Endodermal cell (in vitro differentiated cells): ENCODE measurements around the gene KIDINS220. TPM values are rescaled to one million over a fixed set of nuclear protein-coding genes. Genes with fewer than 3 reads are reported as not detected.

Experiments used
- DNase-seq: peaks from one replicate; pipeline ENCODE4 v3.0.0-alpha.2; 2017
- H3K27ac ChIP-seq: 2 replicates; pipeline ENCODE4 v1.5.1; 2013; ENCODE audit warnings: mild to moderate bottlenecking, low read depth, low read length, moderate library complexity
- H3K27me3 ChIP-seq: 2 replicates; pipeline ENCODE4 v1.6.1; 2013; ENCODE audit warnings: mild to moderate bottlenecking, low read length, moderate library complexity; ENCODE audit not compliant: insufficient read depth, control insufficient read depth, poor library complexity, severe bottlenecking
- H3K36me3 ChIP-seq: 2 replicates; pipeline ENCODE4 v1.7.0; 2013; ENCODE audit warnings: mild to moderate bottlenecking, low read length, moderate library complexity; ENCODE audit not compliant: control insufficient read depth, insufficient read depth
- H3K4me1 ChIP-seq: one replicate; pipeline ENCODE4 v1.7.0; 2013; ENCODE audit warnings: low read length; ENCODE audit not compliant: control insufficient read depth, insufficient read depth
- H3K4me3 ChIP-seq: 2 replicates; pipeline ENCODE4 v1.5.1; 2013; ENCODE audit warnings: mild to moderate bottlenecking, low read length, moderate library complexity
- H3K9ac ChIP-seq: 2 replicates; pipeline ENCODE4 v1.6.1; 2013; ENCODE audit warnings: mild to moderate bottlenecking, low read length, moderate library complexity; ENCODE audit not compliant: poor library complexity, severe bottlenecking; ENCODE audit errors: extremely low read depth
- H3K9me3 ChIP-seq: 2 replicates; pipeline ENCODE4 v1.6.1; 2013; ENCODE audit warnings: mild to moderate bottlenecking, low read length, moderate library complexity; ENCODE audit not compliant: control insufficient read depth
- H3K27ac Mint-ChIP-seq: 2 replicates; pipeline ENCODE4 v1.8.0; 2020; ENCODE audit warnings: mixed read lengths
- H3K27me3 Mint-ChIP-seq: 2 replicates; pipeline ENCODE4 v1.8.0; 2021; ENCODE audit warnings: mild to moderate bottlenecking, mixed read lengths; ENCODE audit not compliant: insufficient read depth
- H3K36me3 Mint-ChIP-seq: 2 replicates; pipeline ENCODE4 v1.8.0; 2020; ENCODE audit warnings: low read depth, mixed read lengths
- H3K4me1 Mint-ChIP-seq: 2 replicates; pipeline ENCODE4 v1.8.0; 2020; ENCODE audit warnings: mixed read lengths
- H3K4me3 Mint-ChIP-seq: 2 replicates; pipeline ENCODE4 v1.8.0; 2020; ENCODE audit warnings: mild to moderate bottlenecking, moderate library complexity, mixed read lengths
- H3K9me3 Mint-ChIP-seq: 2 replicates; pipeline ENCODE4 v1.8.0; 2020; ENCODE audit warnings: mild to moderate bottlenecking, mixed read lengths
- CTCF ChIP-seq: fragments of 200-600 bp; sonication (generic); conservative IDR thresholded peaks from 2 replicates; pipeline ENCODE4 v1.5.0; 2021; ENCODE audit warnings: antibody characterized with exemption, mild to moderate bottlenecking
- WGBS, 2 experiments: methylation state at CpG; one replicate each; pipeline versions ENCODE4 v1.1.5 to v1.1.7; 2013; ENCODE audit warnings: missing lambda C conversion rate in 2 of 2, mixed read lengths in 1 of 2; ENCODE audit not compliant: insufficient coverage in 1 of 2, insufficient read length in 1 of 2; 5-methylcytosine and 5-hydroxymethylcytosine counted together
- total RNA-seq, 2 donors: library from RNA; stranded (reverse); fragmentation: NEBNext Ultra II Directional in 1 of 2; extraction: Animal tissue kit (Norgen Biotek cat#: 25700) in 1 of 2; gene quantifications; 2 replicates in 1 of 2; 3 replicates in 1 of 2; pipeline ENCODE4 v1.2.1, GENCODE V29; 2021

Gene KIDINS220
- total RNA-seq, 2 donors from 2014 or later, result 33.8 to 35.2 TPM

DNA sequence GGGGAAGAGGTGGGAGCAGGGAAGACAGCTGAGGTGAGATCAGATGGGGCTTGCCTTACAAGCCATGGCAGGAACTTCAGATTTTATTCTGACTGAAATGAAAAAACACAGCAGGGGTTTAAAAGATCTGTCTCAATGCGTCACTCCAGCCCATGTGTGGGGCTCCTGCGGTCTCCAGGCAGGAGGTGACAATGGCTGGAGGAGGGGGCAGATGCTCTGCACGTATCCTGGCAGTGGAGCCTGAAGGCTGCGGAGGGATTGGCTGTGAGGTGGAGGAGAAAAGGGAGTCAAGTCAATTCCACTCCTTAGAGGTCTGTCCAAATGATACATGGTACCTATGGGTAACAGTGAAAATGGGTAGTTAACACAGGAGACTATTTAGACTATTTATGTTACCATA, 40.5 kb upstream of the KIDINS220 start:
- Mint-ChIP-seq H3K27ac (no peak overlapping the region), H3K27me3 (no peaks in the 10 kb centered on the region), H3K9me3 (no peaks in the 10 kb centered on the region), H3K4me3 (no peak overlapping the region), H3K36me3 (peaks cover 27% of the 10 kb centered on the region), H3K4me1 (peaks cover 5% of the 10 kb centered on the region)
- Histone ChIP-seq H3K4me3 (no peak overlapping the region), H3K27ac (peak overlapping the region; percentile 49), H3K36me3 (peaks cover 27% of the 10 kb centered on the region), H3K9me3 (no peaks in the 10 kb centered on the region), H3K27me3 (no peaks in the 10 kb centered on the region), H3K4me1 (no peaks in the 10 kb centered on the region), H3K9ac (no peak overlapping the region)
- TF ChIP-seq CTCF, result no peak
- peak; percentile 75 for DNase-seq
- WGBS, 2 experiments, result 64% methylated on average over 4 of the region's 4 CpGs; no CpG with 5 or more reads in 1 of the 2 experiments

DNA sequence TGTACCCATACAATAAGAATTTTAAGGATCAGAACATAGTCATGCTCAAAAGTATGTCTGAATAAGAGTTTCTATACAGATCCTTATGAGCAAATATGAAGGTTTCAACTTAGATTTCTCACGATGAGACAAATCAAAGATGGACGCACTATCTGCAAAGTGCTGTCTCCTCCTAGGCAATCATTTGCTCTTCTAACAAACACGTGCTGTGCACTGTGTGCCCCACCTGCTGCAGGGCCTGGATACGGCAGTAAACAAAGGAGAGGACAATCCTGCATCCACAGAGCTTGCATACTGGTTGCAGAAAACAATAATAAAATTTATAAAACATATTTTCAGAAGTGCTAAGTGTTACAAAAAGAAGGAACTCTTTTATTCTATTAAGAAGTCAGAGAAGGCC, 39.9 kb upstream of the KIDINS220 start:
- no peak overlapping the region for H3K4me3 Mint-ChIP-seq
- Histone ChIP-seq H3K27ac (peak overlapping the region; percentile 49), H3K36me3 (peaks cover 31% of the 10 kb centered on the region), H3K9me3 (no peaks in the 10 kb centered on the region), H3K4me3 (no peak overlapping the region), H3K27me3 (no peaks in the 10 kb centered on the region), H3K9ac (no peak overlapping the region), H3K4me1 (no peaks in the 10 kb centered on the region)
- no peak for TF ChIP-seq CTCF
- no peaks in the 10 kb centered on the region for H3K27me3 Mint-ChIP-seq
- H3K4me1 Mint-ChIP-seq, result peaks cover 5% of the 10 kb centered on the region
- no peak overlapping the region for H3K27ac Mint-ChIP-seq
- no peaks in the 10 kb centered on the region for H3K9me3 Mint-ChIP-seq
- peaks cover 27% of the 10 kb centered on the region for H3K36me3 Mint-ChIP-seq
- DNase-seq, result no peak
- WGBS, 2 experiments, result 91% methylated on average over 3 to 4 of the region's 4 CpGs

DNA sequence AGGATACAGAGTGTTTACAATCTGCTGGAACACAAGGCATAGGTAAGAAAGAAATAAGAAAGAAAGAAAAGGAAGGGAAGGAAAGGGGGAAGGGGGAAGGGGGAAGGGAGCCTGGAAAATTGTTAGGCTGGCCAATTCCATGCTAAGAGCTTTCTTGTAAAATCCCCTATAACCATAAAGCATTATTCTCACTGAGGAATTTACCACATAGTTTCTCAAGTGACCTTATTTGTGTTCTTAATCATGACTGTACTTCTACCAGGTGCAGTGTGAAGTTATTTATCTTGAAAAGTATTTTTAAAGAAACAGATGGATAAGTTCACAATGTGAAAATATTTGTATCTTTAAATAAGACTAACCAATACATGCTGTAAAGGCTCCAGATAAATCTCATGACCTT, 39.2 kb upstream of the KIDINS220 start:
- H3K4me3 Mint-ChIP-seq, result no peak overlapping the region
- no peaks in the 10 kb centered on the region for H3K9me3 Mint-ChIP-seq
- Histone ChIP-seq H3K4me1 (no peaks in the 10 kb centered on the region), H3K27ac (no peak overlapping the region), H3K4me3 (no peak overlapping the region), H3K27me3 (no peaks in the 10 kb centered on the region), H3K36me3 (peaks cover 34% of the 10 kb centered on the region), H3K9ac (no peak overlapping the region), H3K9me3 (no peaks in the 10 kb centered on the region)
- TF ChIP-seq CTCF, result no peak
- DNase-seq, result no peak
- peaks cover 32% of the 10 kb centered on the region for H3K36me3 Mint-ChIP-seq
- H3K27me3 Mint-ChIP-seq, result no peaks in the 10 kb centered on the region
- peaks cover 5% of the 10 kb centered on the region for H3K4me1 Mint-ChIP-seq
- no peak overlapping the region for H3K27ac Mint-ChIP-seq
